Lung (tissue), 12 donors: Measurements from ENCODE around the gene ZNF638. TPM values are rescaled to one million over a fixed set of nuclear protein-coding genes. Genes with fewer than 3 reads are reported as not detected.

Experiments used
- ATAC-seq: fragments of 200-7000 bp; cut with Tn5 transposase; one replicate; pipeline ENCODE4 v1.9.1; 2020; ENCODE audit warnings: moderate number of reproducible peaks; ENCODE audit not compliant: insufficient read depth, low FRiP score
- DNase-seq, 3 donors: peaks; one replicate each; pipeline ENCODE4 v3.0.0-alpha.2; 2013 to 2017
- H3K27ac ChIP-seq, 2 donors: one replicate each; pipeline ENCODE4 v1.5.1; 2013; ENCODE audit warnings: mild to moderate bottlenecking in 2 of 2, moderate library complexity in 2 of 2, control low read depth in 1 of 2, inconsistent platforms in 1 of 2, low read depth in 1 of 2, low read length in 1 of 2
- H3K27me3 ChIP-seq, 3 donors: one replicate each; pipeline ENCODE4 v1.5.1; 2013; ENCODE audit warnings: low read length in 2 of 3; ENCODE audit not compliant: control insufficient read depth in 3 of 3, insufficient read depth in 3 of 3
- H3K36me3 ChIP-seq, 4 donors: one replicate each; pipeline ENCODE4 v1.5.1; 2013; ENCODE audit warnings: low read length in 4 of 4, mild to moderate bottlenecking in 1 of 4, moderate library complexity in 1 of 4; ENCODE audit not compliant: control insufficient read depth in 4 of 4, insufficient read depth in 4 of 4
- H3K4me1 ChIP-seq, 5 donors: one replicate each; pipeline ENCODE4 v1.5.1; 2013; ENCODE audit warnings: low read length in 5 of 5, mild to moderate bottlenecking in 2 of 5, moderate library complexity in 1 of 5; ENCODE audit not compliant: control insufficient read depth in 5 of 5, insufficient read depth in 5 of 5
- H3K4me3 ChIP-seq: one replicate; pipeline ENCODE4 v1.5.1; 2013; ENCODE audit warnings: mild to moderate bottlenecking, control low read depth, moderate library complexity
- H3K9ac ChIP-seq, 2 donors: one replicate each; pipeline ENCODE4 v1.5.1; 2013; ENCODE audit warnings: low read length in 2 of 2, control low read depth in 1 of 2; ENCODE audit not compliant: insufficient read depth in 1 of 2
- H3K9me3 ChIP-seq, 4 donors: one replicate each; pipeline ENCODE4 v1.5.1; 2013; ENCODE audit warnings: low read length in 3 of 4, mild to moderate bottlenecking in 1 of 4, moderate library complexity in 1 of 4; ENCODE audit not compliant: control insufficient read depth in 4 of 4, insufficient read depth in 3 of 4
- CTCF ChIP-seq: IDR thresholded peaks from 2 replicates; pipeline ENCODE4 v1.5.1; 2012; ENCODE audit warnings: mild to moderate bottlenecking; ENCODE audit errors: control extremely low read depth, extremely low read depth
- WGBS, 2 donors: extraction: QIAGEN DNeasy Blood & Tissue Kit; methylation state at CpG; one replicate each; pipeline ENCODE4 v1.1.7; 2013; 5-methylcytosine and 5-hydroxymethylcytosine counted together
- polyA plus RNA-seq, 2 donors: library from polyadenylated mRNA; stranded (reverse); fragments of 200-250 nt; gene quantifications; one replicate each; pipeline ENCODE4 v1.2.1, GENCODE V29; 2013
- total RNA-seq, 2 donors: library from RNA; depleted of rRNA in 1 of 2; stranded (reverse); fragments of >200 nt in 1 of 2; gene quantifications; one replicate each; pipeline ENCODE4 v1.2.1, GENCODE V29; 2014 to 2021
- donor health status: control.
- donor health status: control.
- donor health status: Bipolar disorder and iron deficiency.
- donor health status: healthy.
- donor health status: DM: yes; HTN: yes; CAD: no.

Gene ZNF638
- total and polyA plus RNA-seq, 4 donors = 45.1 to 371 (median 105) TPM

- H3K27ac ChIP-seq = no peak overlapping the region
- peak in 1 of 3 donors; percentile 21 for DNase-seq
- peaks cover 0 to 24% (median 14%) of the 10 kb centered on the region in 3 donors for H3K27me3 ChIP-seq
- H3K9ac ChIP-seq = no peak overlapping the region
- H3K4me1 ChIP-seq = peaks cover 0 to 8% (median 4%) of the 10 kb centered on the region in 5 donors
- H3K9me3 ChIP-seq = peaks cover 0 to 7% (median 0%) of the 10 kb centered on the region in 4 donors
- peak; percentile 6 for TF ChIP-seq CTCF
- no peaks in the 10 kb centered on the region for H3K36me3 ChIP-seq
- 55 to 67% methylated on average over 9 of the region's 9 CpGs for WGBS, 2 donors
- H3K4me3 ChIP-seq = no peak overlapping the region
- no peak for ATAC-seq
Observed at GRCh38 chr2:71460595-71461303, 129.2 kb downstream of the ZNF638 start.

DNA sequence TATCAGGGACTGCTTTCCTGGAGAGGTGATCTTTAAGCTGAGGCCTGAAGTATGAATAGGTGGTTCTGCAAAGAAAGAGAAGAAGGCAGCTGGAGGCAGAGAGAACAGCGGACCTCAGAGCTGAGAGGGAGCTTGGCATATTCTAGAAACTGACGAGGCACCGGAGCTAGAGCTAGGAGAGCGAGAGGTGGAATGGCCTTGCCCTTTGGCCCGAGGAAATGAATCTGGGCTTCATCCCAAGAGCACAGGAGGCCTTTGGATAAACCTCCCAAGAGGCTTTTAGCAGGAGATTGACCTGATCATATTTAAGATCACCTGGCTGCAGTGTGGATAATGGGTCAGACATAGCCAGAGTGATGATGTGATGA lies 129.7 kb downstream of the ZNF638 start:
- no peaks in the 10 kb centered on the region for H3K36me3 ChIP-seq
- 52 to 75% methylated on average over 5 of the region's 5 CpGs for WGBS, 2 donors
- no peak for DNase-seq
- peaks cover 0 to 11% (median 5%) of the 10 kb centered on the region in 5 donors for H3K4me1 ChIP-seq
- TF ChIP-seq CTCF = no peak
- H3K27me3 ChIP-seq = peaks cover 0 to 28% (median 18%) of the 10 kb centered on the region in 3 donors
- no peak overlapping the region for H3K9ac ChIP-seq
- H3K9me3 ChIP-seq = peaks cover 0 to 7% (median 0%) of the 10 kb centered on the region in 4 donors
- no peak overlapping the region for H3K4me3 ChIP-seq
- H3K27ac ChIP-seq = no peak overlapping the region
- no peak for ATAC-seq

GRCh38 chr2:71462056-71462605 lies 130.5 kb downstream of the ZNF638 start:
- ATAC-seq = no peak
- TF ChIP-seq CTCF = no peak
- no peak overlapping the region for H3K9ac ChIP-seq
- H3K9me3 ChIP-seq = peaks cover 0 to 7% (median 0%) of the 10 kb centered on the region in 4 donors
- no peak overlapping the region for H3K4me3 ChIP-seq
- H3K36me3 ChIP-seq = no peaks in the 10 kb centered on the region
- peaks cover 0 to 33% (median 22%) of the 10 kb centered on the region in 3 donors for H3K27me3 ChIP-seq
- H3K27ac ChIP-seq = no peak overlapping the region
- WGBS, 2 donors = 89 to 93% methylated on average over 8 of the region's 8 CpGs
- peaks cover 0 to 11% (median 5%) of the 10 kb centered on the region in 5 donors for H3K4me1 ChIP-seq
- no peak for DNase-seq
